ENCODE results near the gene ITPKB.

- no peak for TF ChIP-seq CTCF (IDR thresholded peaks at IDR 0.05)
- TF ChIP-seq POLR2A (IDR thresholded peaks at IDR 0.05), result no peak
Measured at GRCh38 chr1:226697929-226698544, 41.0 kb downstream of the ITPKB start.

All from ovary (tissue), 3 donors.